Measurements from ENCODE around the gene LDLRAP1. TPM values are rescaled to one million over a fixed set of nuclear protein-coding genes. Genes with fewer than 3 reads are reported as not detected.
A peak's percentile ranks its signal among the peaks of the same experiment; 100 is the strongest.

LDLRAP1 gene
- total and polyA plus RNA-seq, 9 of the 15 experiments (the other 6 are each of a cell fraction or from before 2014, with no cell fraction given), result 0.56 to 29.6 (median 16.2) TPM

DNA sequence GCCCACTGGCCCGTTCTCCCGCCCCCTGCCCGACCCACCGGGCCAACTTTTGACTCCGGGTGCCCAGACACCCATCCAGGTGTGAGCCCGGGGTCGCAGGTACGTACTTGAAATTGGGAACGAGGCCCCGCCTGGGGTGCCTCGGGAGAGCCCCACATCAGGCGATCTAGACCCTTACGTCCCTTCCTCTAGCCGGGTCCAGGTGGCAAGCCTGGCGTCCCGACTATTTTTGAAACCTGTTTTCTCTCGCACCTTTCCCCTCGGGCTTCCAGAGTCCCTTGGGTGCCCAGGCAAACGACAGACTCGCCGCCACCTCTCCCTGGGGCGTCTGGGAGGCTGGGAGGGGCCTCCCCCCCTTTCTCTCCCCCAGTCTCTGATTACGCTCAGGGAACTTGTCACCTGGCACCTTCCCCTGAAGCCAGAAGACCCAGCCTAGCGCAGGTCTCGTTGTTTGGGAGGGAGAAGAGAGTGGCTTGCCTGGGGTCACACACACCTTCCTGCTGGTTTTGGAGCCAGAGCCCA, 898 bp downstream of the LDLRAP1 start (continued):
- TF ChIP-seq, protein P1, sequence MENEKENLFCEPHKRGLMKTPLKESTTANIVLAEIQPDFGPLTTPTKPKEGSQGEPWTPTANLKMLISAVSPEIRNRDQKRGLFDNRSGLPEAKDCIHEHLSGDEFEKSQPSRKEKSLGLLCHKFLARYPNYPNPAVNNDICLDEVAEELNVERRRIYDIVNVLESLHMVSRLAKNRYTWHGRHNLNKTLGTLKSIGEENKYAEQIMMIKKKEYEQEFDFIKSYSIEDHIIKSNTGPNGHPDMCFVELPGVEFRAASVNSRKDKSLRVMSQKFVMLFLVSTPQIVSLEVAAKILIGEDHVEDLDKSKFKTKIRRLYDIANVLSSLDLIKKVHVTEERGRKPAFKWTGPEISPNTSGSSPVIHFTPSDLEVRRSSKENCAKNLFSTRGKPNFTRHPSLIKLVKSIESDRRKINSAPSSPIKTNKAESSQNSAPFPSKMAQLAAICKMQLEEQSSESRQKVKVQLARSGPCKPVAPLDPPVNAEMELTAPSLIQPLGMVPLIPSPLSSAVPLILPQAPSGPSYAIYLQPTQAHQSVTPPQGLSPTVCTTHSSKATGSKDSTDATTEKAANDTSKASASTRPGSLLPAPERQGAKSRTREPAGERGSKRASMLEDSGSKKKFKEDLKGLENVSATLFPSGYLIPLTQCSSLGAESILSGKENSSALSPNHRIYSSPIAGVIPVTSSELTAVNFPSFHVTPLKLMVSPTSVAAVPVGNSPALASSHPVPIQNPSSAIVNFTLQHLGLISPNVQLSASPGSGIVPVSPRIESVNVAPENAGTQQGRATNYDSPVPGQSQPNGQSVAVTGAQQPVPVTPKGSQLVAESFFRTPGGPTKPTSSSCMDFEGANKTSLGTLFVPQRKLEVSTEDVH (IDR thresholded peaks at IDR 0.05; ENCODE audit: low read depth, partially characterized antibody), result no peak
- TF ChIP-seq PCBP2 (IDR thresholded peaks at IDR 0.05; ENCODE audit: low read depth, low read length, poor library complexity, severe bottlenecking), result no peak
- TF ChIP-seq ZNF583 (CRISPR knock-in tag; IDR thresholded peaks at IDR 0.05), result no peak
- TF ChIP-seq DACH1 (IDR thresholded peaks at IDR 0.05; ENCODE audit: partially characterized antibody), result no peak
- peak; percentile 11; the same call in 1 of the 2 replicates for TF ChIP-seq VEZF1 (CRISPR knock-in tag; IDR thresholded peaks at IDR 0.05)
- no peak for TF ChIP-seq KLF13 (tag; IDR thresholded peaks at IDR 0.05; ENCODE audit: borderline replicate concordance, low read depth)
- TF ChIP-seq ZFP1 (CRISPR knock-in tag; IDR thresholded peaks at IDR 0.05), result no peak
- TF ChIP-seq HMG20A (CRISPR knock-in tag; conservative IDR thresholded peaks at IDR 0.05), result no peak
- TF ChIP-seq ZNF589 (CRISPR knock-in tag; IDR thresholded peaks at IDR 0.05; ENCODE audit: low read depth), result no peak
- no peak for TF ChIP-seq TCF7L2 (IDR thresholded peaks at IDR 0.05; ENCODE audit: low read depth, low read length)
- no peak for TF ChIP-seq RBM15 (IDR thresholded peaks at IDR 0.05; ENCODE audit: insufficient read depth, low read length)
- TF ChIP-seq FOXJ2 (tag; IDR thresholded peaks at IDR 0.05), result no peak
- TF ChIP-seq TAF7 (tag; IDR thresholded peaks at IDR 0.05), result no peak
- TF ChIP-seq STAT5B (CRISPR knock-in tag; IDR thresholded peaks at IDR 0.05), result no peak
- TF ChIP-seq CHD1 (IDR thresholded peaks at IDR 0.05; ENCODE audit: low read length), result no peak
- no peak for TF ChIP-seq U2AF1 (optimal IDR thresholded peaks at IDR 0.05; ENCODE audit: low read depth, low read length)

All from K562 (cell line).